Esophagus squamous epithelium (tissue), 5 donors: ENCODE results near the gene PRDX5. TPM values are rescaled to one million over a fixed set of nuclear protein-coding genes. Genes with fewer than 3 reads are reported as not detected.

Experiments
- DNase-seq: peaks from one replicate; lab custom pipeline; 2025; lab: John Stamatoyannopoulos, UW
- H3K27ac ChIP-seq, 4 donors: fragments of 200-600 bp; sonication (generic); one replicate each; pipeline ENCODE4 v1.5.1; 2016 to 2019; ENCODE audit warnings: mild to moderate bottlenecking in 1 of 4
- H3K27me3 ChIP-seq, 4 donors: fragments of 200-600 bp; sonication (generic); 1 replicate in 3 of 4; 2 replicates in 1 of 4; pipeline versions ENCODE4 v1.5.1 to v1.6.0; 2017 to 2021; ENCODE audit warnings: antibody characterized with exemption in 1 of 4
- H3K36me3 ChIP-seq, 3 donors: fragments of 200-600 bp; sonication (generic); one replicate each; pipeline ENCODE4 v1.5.1; 2016 to 2019
- H3K4me1 ChIP-seq, 3 donors: fragments of 200-600 bp; sonication (generic); one replicate each; pipeline ENCODE4 v1.5.1; 2017 to 2019
- H3K4me3 ChIP-seq, 4 donors: fragments of 200-600 bp; sonication (generic); 1 replicate in 3 of 4; 2 replicates in 1 of 4; pipeline ENCODE4 v1.5.1; 2016 to 2019; ENCODE audit warnings: mild to moderate bottlenecking in 2 of 4, moderate library complexity in 1 of 4
- H3K9me3 ChIP-seq, 3 donors: fragments of 200-600 bp; sonication (generic); one replicate each; pipeline ENCODE4 v1.5.1; 2016 to 2019
- POLR2A ChIP-seq, 4 donors: fragments of 450-650 bp; IDR thresholded peaks; one replicate each; pipeline ENCODE4 v1.6.1; 2017; ENCODE audit warnings: antibody characterized with exemption in 4 of 4, mild to moderate bottlenecking in 4 of 4, moderate library complexity in 3 of 4
- WGBS, 2 donors: methylation state at CpG; one replicate each; pipeline ENCODE4 v1.1.5; 2018; 5-methylcytosine and 5-hydroxymethylcytosine counted together
- intact Hi-C: fragments of 100-400 bp; cut with DNase I; formaldehyde crosslinking; loops from one replicate; pipeline ENCODE4 v1.15.0; 2022
- total RNA-seq, 4 donors: library from RNA; depleted of rRNA; stranded (reverse); fragments of >200 nt; gene quantifications; one replicate each; pipeline ENCODE4 v1.1.0, GENCODE V29; 2016
- TF ChIP-seq, protein P1 (sequence below), 6 experiments: fragments of 450-650 bp in 4 of 6; fragments of 200-600 bp in 2 of 6; sonication (generic) in 2 of 6; IDR thresholded peaks; one replicate each; pipeline ENCODE4 v1.5.1; 2016 to 2019; ENCODE audit warnings: antibody characterized with exemption in 6 of 6, mild to moderate bottlenecking in 4 of 6, moderate library complexity in 4 of 6
- donor health status: DM: yes; HTN: yes; CAD: no.

Gene PRDX5
- 100 to 1,000 TPM; 309 to 602 (median 476) TPM for total RNA-seq

DNA sequence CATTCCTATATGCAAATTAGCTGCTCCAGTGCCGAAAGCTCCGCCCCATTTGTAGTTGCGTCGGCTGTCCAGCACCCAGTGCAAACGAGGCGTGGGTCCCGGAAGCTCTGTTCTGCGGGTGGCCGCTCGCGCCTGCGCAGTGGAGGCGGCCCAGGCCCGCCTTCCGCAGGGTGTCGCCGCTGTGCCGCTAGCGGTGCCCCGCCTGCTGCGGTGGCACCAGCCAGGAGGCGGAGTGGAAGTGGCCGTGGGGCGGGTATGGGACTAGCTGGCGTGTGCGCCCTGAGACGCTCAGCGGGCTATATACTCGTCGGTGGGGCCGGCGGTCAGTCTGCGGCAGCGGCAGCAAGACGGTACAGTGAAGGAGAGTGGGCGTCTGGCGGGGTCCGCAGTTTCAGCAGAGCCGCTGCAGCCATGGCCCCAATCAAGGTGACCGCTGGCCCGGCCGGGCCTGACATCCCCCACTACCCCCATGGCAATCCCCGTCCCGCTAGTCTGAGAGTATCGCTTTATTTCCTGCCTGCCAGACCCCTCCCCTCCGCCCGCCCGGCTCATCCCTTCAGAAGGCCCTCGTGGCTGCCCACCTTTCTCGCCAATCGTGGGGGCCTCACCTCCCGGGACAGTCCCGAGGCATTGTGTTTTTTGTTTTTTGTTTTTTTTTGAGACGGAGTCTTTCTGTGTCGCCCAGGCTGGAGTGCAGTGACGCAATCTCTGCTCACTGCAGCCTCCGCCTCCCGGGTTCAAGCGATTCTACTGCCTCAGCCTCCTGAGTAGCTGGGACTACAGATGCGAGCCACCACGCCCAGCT lies at the start of gene PRDX5:
PRDX5 (plus strand) TSS at position 161 of the 805 bp plus-strand sequence; CDS start at position 256, 95 bp downstream.
- Histone ChIP-seq H3K27ac (peak within 1 kb of the TSS; percentile 92 to 99 (median 98)), H3K4me1 (peaks cover 43 to 87% (median 46%) of the 10 kb centered on the region in 3 donors), H3K9me3 (no peaks in the 10 kb centered on the region), H3K27me3 (no peaks in the 10 kb centered on the region), H3K4me3 (peak within 1 kb of the TSS; percentile 60 to 91 (median 82)), H3K36me3 (peaks cover 18 to 60% (median 28%) of the 10 kb centered on the region in 3 donors)
- peak; percentile 81 for DNase-seq
- 0% methylated on average over 14 to 38 of the region's 61 CpGs for WGBS, 2 donors
- intact Hi-C loops, result no loop called here
- TF ChIP-seq, protein P1, sequence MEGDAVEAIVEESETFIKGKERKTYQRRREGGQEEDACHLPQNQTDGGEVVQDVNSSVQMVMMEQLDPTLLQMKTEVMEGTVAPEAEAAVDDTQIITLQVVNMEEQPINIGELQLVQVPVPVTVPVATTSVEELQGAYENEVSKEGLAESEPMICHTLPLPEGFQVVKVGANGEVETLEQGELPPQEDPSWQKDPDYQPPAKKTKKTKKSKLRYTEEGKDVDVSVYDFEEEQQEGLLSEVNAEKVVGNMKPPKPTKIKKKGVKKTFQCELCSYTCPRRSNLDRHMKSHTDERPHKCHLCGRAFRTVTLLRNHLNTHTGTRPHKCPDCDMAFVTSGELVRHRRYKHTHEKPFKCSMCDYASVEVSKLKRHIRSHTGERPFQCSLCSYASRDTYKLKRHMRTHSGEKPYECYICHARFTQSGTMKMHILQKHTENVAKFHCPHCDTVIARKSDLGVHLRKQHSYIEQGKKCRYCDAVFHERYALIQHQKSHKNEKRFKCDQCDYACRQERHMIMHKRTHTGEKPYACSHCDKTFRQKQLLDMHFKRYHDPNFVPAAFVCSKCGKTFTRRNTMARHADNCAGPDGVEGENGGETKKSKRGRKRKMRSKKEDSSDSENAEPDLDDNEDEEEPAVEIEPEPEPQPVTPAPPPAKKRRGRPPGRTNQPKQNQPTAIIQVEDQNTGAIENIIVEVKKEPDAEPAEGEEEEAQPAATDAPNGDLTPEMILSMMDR (IDR thresholded peaks at IDR 0.05), result peak; percentile 34 to 94 (median 58)
- TF ChIP-seq POLR2A (IDR thresholded peaks at IDR 0.05), result peak in 3 of 4 donors; percentile 91 to 94 (median 92)

DNA sequence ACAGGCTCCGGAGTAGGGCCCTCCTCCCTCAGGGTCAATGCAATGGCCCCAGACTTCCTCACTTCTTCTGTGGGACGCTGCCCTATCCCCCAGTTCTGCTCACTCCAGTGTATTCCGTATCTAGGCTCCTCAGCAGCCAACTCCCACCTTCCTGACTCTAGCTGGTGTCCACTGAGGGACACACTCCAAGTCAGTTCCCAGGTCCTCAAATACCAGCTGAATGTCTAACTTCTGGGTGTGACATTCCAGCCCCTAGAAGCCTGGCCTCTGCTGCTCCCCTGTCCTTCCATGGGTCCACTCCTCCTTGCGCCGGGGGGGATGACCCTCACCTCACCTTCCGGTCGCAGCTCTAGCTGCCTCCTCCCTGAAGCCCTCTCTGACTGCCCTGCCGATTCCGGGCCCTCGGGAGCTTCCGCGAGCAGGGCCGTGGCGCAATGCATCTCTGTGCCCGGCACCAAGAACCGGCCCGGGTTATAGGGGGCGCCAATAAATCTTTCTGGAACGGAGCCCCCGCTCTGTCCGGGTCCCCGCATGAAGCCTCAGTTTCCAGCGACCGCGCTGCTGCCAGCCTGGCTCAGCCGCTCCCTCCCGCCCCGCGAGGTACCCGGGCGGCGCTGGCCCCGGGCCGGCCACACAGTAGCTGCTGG lies 48.9 kb upstream of the PRDX5 start:
- Histone ChIP-seq H3K4me1 (peaks cover 31 to 63% (median 32%) of the 10 kb centered on the region in 3 donors), H3K4me3 (peak overlapping the region; percentile 58 to 87 (median 76)), H3K27ac (peak overlapping the region; percentile 98 to 99 (median 98)), H3K9me3 (no peaks in the 10 kb centered on the region), H3K36me3 (peaks cover 9 to 34% (median 12%) of the 10 kb centered on the region in 3 donors), H3K27me3 (no peaks in the 10 kb centered on the region)
- no peak for DNase-seq
- TF ChIP-seq, protein P1 (IDR thresholded peaks at IDR 0.05), result no peak
- TF ChIP-seq POLR2A (IDR thresholded peaks at IDR 0.05), result no peak
- intact Hi-C loops, result no loop called here
- 0 to 2% methylated on average over 7 to 10 of the region's 34 CpGs for WGBS, 2 donors

DNA sequence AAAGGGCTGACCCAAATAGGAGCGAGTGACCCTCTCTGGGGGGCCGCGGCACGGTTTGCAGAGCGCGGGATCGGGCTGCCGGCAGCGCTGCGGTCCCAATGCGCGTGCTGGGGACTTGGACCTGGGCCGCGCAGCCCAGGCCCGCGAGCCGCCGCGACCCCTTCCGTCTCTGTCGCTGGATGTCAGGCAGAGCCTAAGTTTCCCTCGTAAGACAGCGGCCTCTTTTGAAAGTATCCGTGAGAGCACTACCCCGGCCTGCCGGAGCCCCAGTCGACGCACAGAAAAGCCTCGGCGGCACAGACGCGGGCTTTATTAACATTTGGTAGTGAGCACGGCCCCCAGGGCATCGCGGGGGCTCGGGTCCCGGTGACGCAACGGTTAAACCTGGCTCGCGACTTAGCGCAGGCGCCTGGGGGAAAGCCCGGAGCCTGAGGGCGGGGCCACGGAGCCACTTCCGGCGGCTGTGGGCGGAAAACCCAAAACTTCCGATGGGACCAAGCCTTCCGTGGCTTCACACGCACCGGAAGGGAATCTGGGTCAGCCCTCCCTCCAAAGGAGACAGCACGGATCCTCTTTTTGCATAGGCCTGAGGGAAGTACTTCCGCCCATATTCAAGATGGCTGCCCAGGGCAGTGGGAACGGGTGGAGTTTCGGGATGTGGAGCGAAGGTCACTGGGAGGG lies 48.2 kb upstream of the PRDX5 start:
- WGBS, 2 donors, result 0% methylated on average over 6 to 12 of the region's 58 CpGs
- Histone ChIP-seq H3K4me3 (peak overlapping the region; percentile 58 to 87 (median 76)), H3K4me1 (peaks cover 31 to 63% (median 32%) of the 10 kb centered on the region in 3 donors), H3K9me3 (no peaks in the 10 kb centered on the region), H3K36me3 (peaks cover 4 to 30% (median 9%) of the 10 kb centered on the region in 3 donors), H3K27ac (peak overlapping the region; percentile 98 to 99 (median 98)), H3K27me3 (no peaks in the 10 kb centered on the region)
- peak in 3 of 4 donors; percentile 17 to 55 (median 29) for TF ChIP-seq POLR2A (IDR thresholded peaks at IDR 0.05)
- TF ChIP-seq, protein P1 (IDR thresholded peaks at IDR 0.05), result peak in 3 of 6 experiments; percentile 7 to 27 (median 10)
- DNase-seq, result peak; percentile 83
- intact Hi-C loops, result no loop called here

DNA sequence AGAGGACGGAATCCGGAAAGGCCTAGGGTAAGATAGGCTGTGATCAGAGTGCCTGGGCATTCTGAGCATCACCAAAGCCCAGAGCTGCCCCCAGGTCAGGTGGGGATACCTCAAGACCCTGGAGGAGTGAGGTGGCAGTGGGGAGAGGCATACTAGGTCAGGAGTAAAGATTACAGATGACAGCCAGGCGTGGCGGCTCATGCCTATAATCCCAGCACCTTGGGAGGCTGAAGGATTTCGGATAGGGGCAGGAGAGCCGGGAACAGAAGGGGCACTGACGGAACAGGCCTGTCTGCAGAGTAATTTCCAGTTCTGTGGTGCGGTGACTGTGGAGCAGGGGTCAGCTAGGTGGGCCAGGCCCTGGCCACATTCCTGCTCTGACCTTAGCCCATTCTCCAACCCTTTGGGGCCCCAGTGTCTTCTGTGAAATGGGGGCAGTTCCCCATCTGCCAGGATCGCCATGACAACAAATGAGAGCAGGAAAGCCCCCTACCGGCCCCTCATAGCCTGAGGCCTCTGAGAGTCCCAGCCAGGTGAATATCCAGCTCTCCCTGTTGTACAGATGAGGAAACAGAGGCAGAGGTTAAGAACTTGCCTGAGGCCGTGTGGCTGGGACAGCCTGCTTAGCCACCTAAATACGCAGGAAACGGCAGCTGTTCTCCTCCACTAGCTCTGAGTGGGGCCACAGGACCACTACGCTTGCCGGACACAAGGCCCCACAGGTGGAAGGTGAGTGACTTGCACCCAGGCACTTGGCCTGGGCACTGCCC lies 42.7 kb upstream of the PRDX5 start:
- Histone ChIP-seq H3K36me3 (peaks cover 0 to 52% (median 9%) of the 10 kb centered on the region in 3 donors), H3K4me1 (peaks cover 13 to 54% (median 17%) of the 10 kb centered on the region in 3 donors), H3K27ac (peak overlapping the region in 2 of 4 donors; percentile 66 to 81), H3K27me3 (no peaks in the 10 kb centered on the region), H3K4me3 (no peak overlapping the region), H3K9me3 (no peaks in the 10 kb centered on the region)
- DNase-seq, result no peak
- 90 to 93% methylated on average over 9 to 11 of the region's 15 CpGs for WGBS, 2 donors
- TF ChIP-seq, protein P1 (IDR thresholded peaks at IDR 0.05), result no peak
- no peak for TF ChIP-seq POLR2A (IDR thresholded peaks at IDR 0.05)
- intact Hi-C loops, result no loop called here
